Hematopoietic multipotent progenitor cell treated with erythropoietin and hydrocortisone succinate and interleukin-3 and kit ligand, for 17 days (in vitro differentiated cells): ENCODE results near the gene DIP2C.

Experiments
- DNase-seq: peaks from one replicate; pipeline ENCODE4 v3.0.0-alpha.2; 2015; ENCODE audit warnings: low spot score

The DIP2C gene

DNA sequence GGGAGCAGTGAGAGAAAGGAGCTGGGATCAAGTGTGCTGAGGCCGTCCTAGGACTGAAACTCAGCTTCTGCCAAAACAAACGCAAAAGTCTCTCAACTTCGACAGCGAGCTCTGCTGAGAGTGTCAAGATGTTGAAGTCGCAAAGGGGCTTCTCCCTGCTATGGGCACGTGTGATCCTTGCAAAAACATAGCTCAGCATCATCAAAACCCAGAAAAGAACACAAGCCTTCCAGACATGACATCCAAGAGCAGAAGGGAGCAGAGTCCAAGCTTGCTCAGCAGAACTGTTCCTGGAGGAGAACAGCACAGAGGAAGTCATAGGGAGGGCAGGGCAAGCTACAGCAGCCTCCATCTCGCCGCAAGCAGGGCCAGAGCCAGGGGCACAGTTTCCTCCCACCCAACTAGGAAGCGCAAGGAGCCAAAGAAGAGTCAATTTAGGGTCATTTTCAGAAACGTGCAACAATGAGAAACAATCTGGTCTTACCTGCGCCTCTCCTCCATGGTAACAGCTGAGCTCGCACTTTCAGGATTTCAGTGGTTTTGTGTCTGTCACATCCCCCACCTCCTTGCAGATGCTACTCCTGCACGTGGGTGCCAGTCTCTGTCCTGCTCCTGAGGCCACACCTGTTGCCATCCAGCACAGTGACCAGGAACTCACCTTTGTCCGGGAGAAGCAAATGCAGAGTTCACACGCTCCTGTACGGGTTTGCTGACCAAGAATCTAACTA, 113.9 kb downstream of the DIP2C start:
- DNase-seq: no peak

DNA sequence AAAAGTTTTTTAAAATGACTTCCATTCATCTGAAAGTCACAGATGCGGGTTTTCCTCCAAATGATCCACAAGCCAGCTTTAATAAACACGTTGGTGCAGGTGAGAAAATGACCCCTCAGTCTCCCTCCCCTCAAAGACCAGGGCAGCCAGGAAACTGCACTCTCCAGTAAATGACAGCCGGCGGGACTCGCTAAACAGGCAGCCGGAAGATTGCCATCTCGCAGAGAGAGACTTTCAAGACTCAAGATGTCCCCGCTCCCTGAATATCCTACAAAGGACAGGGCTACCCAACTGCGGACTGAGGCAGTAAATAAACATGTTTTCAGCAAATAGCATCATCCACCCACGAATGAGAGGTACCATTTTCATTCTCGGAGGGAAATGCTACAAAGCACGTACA, 116.8 kb downstream of the DIP2C start:
- no peak for DNase-seq

DNA sequence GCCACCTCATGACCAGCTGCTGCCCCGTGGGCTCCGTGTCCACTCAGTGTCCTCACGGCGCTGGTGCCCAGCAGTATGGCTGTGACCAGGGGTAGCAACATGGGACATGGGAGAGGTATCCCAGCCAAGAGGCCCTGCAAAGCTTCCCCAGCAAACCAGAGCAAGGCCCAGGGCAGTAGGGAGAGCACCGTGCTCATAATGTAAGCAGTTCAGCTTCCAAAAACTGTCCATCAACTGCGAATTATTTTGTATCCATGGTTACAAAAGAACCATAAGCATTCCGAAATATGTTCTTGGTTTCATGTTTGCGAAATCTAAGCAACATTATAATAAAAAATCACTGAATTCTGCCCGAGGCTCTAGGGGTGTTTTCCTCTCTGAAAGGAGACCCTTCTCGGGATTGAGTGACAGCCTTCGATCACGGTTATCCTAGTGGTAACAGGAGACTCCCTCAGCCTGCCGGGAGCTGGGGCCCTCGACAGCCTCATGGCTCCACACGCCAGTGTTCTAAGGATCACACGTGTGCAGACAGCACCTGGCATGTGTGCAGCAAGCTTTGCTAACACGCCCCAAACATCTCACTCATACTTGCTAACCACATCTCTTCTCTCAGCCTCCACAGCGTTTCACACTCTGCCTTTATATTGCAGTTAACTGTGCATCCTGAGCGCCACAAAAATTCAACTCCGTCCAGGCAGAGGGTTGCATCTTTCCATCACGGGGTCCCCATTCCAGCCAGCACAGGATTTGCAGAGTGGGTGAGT, 117.6 kb downstream of the DIP2C start:
- DNase-seq: no peak

DNA sequence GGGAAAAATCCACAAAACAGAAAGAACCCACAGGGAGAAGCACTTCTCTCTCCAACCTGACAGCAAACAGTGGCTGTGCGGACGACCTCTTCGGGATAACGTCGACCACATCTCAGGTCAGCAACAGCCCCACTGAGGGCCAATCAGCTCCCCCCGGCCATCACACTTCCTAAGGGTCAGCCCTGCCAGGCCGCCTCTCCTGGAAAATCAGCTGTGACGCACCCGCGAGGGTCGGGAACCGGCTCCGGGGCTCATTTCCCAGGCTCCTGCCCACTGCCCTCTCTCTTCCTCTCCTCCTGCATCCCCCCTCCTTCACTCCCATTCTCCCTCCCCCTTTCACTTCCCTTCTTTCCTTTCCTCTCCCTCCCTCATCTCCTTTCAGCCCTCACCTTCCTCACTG, 118.3 kb downstream of the DIP2C start:
- no peak for DNase-seq

DNA sequence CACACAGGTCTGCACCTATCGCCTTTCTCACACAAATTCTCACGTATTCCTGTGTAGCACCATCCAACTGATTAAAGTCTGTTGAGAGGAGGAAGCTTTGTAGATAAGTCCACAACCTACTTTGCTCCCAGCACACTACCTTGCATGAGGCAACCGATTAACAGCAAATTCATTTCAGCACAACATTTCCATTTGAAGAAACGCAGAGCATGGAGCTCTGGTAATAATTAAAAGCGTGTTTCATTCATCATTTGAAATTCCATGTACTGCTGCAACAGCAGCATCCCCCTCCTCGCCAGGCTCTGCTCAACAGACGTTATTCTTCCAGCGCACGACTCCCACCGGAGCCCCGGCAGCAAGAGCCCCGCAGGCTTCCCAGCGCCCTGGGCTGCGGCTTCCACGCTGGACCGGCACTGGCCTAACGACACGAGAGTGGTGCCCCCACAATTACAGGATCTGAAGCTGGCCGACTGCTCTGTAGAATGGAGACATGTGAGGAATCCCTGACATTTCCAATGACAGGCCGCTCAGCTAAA, 118.8 kb downstream of the DIP2C start:
- no peak for DNase-seq

DNA sequence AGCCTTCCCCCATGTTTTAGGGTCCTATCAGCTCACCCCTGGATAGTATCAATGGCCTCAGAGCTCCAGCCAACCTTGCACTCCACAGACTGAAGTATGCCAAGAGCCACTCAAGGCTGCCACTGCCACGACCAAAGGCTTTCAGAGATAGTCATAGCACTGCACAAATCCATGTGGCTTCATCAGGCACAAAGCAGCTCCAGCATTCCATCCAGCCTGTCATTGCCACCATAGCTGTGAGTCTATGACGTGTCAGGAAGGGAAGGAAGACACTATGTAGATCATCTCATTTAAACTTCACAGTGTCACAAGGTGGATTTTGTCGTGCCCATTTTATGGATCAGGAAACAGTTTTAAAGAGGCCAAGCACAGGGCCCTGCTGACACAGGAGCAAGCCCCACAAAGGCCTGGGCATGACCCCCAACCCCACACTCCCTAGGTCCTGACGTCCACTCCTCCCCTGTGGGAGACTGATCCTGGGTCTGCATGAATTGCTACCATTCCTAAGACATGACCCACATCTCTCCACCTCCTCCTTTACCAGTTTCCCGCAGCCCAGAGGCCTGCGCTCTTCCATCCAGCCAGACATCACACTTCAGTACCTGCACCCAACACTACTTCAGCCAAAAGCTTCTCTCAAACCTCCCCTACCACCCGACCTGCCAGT, 119.4 kb downstream of the DIP2C start:
- DNase-seq: no peak

DNA sequence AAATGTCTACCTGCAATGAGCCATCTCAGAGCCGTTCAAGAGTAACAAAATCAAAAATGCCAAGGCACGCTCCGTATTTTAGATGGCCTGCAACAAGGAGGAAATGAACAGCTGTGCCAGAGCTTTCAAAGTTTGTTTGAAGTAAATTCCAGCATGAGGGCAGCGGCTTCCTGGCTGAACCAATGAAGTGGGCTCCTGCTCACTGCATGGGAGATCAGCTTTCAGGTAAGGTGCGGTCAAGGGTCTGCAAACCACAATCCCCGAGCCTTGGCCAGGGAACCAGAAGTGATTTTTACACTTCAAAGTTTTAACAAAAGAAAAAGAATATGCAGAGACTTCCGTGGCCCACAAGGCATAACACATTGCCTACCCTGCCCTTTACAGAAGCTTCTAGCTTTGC, 120.6 kb downstream of the DIP2C start:
- DNase-seq: no peak

DNA sequence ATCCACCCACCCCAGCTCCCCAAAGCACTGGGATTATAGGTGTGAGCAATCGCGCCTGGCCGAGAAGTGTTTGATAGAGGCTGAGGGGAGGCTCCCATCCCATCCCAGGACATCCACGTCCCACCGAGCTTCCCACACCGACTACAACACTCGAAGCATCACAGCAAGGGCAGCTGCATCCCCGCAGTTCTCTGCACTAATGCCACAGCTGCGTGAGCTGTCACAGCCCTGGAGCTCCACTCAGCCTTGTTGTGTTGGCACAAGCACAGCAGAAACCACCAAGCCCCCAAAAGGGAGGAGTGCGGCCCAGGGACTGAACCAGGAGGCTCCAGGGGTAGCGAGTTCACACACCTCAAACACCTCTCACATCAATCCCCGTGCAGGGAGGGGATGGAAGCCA, 121.6 kb downstream of the DIP2C start:
- no peak for DNase-seq

DNA sequence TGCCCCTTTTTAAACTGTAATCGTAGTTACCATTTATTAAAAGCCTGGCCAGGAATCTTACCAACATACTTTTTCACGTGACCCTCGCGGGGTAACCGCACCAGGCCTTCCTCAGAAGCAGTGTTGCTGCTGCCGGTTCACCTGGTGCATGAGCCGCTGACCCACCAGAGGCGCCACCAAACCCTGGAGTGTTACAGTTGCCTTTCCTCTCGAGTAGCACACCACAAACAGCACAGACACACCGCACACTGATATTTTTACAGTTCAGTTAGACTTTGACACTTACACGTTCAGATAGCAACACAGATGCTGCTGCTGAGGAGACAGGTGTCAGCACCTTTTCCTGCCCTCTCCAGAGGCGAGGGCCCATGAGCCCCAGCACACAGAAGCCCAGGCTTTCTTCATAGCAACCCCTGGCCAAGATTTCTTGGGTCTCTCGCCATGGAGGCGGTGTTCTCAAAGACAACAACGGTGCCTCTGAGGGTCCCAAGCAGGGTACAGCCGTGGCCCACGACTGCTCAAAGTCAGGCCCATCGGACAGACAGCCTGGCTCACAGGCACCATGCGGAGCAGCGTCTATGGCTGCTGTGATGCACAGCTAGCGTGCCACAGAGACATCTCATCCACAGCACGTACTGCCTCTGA, 123.1 kb downstream of the DIP2C start:
- no peak for DNase-seq

DNA sequence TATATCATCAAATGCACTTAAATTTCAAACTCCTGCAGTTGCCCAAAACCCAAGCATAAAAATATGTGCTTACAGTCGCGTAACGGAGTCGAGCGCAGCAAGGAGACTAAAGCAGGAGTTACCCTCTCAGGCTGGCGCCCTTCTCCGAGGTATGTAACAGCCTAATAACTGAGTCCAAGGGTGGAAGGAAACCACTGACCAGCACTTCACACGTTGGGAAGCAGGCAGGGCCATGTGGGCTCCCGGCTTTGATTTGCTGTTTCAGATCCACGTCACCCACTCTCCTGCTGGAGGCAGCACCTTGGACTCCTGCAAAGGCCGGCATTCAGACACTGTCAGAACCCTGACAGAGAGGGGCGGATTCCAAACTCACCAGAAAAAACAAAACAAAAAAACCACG, 123.8 kb downstream of the DIP2C start:
- DNase-seq: no peak

DNA sequence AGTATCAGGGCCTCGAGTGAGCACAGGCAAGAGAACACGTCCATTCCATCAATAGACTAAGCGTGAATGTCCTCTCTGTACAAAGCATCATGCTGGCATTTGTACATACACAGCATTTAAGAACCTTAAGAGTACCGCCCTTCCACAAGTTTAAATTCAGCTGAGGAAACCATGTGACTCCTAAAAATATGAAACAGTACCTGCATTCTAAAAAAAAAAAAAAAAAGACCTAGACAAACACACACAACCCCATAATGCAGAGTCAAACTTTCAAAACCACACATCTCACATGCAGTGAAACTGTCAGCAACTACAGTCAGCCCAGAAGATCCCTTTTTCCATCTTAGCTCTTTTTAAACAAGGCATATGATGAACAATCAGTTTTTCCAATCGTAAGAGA, 124.3 kb downstream of the DIP2C start:
- no peak for DNase-seq

DNA sequence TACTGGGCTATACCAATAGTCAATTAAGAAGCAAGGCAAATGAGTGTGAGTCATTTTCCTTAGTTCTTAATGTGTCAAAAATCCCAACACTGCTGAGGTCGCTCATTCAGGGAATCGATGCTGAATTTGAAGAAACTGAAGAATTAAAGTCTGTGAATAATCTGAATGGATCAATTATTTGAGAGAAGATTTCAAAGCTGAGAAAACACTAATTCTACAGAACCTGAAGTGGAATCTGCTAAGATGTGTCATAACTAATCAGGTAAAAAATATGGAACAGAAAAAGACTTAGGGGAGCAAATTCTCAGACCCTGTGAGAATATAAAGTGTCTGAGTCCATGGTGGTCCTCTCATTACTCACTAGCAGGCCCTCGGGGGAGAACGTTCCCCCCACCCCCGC, 125.6 kb downstream of the DIP2C start:
- DNase-seq: no peak

DNA sequence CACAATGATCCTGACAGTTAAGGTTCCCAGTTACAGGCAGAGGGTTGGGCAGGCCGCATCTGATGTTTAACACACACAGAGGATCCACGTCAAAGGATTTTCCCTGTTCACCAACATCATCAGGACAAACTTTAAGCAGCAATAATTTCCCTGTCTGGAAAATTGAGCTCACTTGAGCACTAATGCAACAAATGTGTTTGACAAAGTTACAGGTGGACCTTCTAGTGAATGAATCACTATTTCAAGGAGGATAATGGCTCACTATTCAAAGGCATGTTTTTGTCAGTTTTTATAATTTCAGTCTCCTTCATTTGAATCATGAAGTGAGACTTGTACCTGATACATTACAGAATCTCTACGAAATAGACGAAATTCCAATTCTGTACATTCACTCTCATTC, 127.3 kb downstream of the DIP2C start:
- DNase-seq: no peak

DNA sequence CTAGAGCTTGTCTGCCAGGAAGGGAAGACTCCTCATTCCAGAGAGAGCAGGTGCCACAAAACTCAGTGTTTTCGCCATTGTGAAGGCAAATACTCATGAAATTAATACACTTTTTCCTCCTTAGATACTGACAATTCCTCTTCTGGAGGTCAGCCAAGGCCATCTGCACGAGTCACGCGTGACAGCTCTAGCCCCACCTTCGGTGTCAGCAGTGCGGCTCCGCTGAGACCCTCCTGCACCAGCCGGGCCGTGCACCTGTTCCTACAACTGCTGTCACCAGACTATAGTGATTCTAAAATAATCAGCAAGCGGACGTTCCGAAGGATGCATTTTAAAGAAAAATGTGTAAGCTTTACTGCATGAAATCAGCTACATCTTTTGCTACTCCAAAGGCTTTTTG, 127.7 kb downstream of the DIP2C start:
- no peak for DNase-seq

DNA sequence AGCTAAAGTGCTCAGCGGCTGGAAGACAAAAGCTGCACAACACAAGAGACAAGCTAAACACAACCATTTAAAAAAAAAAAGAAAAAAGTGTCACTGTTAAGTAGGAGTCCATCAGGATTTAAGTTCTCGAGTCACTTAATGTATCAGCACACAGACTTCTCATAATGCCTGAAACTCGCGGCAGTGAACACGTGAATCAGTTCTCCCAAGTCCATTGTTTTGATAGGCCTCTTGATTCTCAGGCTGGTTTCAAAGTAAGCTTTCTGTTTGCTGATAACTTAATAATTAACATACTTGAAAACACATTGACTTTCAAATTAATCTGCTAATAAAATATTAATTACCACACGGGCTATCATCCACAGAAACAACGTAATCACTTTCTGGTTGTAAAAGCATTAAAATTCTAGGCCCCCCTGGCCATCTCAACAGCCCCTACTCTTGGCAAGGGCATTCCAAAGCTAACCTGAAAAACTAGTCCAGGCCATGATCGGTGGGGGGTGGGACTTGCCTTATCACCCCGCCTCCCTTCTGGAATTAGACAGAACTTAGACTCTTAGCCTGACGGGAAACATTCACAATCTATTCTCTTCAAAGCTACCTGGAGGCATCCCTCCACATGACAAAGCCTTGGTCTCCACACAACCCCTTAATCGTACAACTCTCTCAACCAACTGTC, 129.0 kb downstream of the DIP2C start:
- DNase-seq: no peak

DNA sequence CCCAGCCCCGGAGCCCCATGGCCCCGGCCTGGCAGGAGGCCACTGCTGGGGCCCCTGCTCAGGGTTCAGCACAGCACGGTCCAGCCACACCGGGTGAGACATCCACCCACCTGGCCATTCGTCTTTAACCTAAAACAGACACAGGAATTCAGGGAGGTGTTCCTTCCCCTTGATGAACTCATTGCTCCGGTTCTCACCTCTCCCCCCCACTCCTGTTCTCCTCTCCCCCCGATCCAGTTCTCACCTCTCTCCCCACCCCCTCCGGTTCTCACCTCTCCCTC, 129.8 kb downstream of the DIP2C start:
- DNase-seq: no peak

DNA sequence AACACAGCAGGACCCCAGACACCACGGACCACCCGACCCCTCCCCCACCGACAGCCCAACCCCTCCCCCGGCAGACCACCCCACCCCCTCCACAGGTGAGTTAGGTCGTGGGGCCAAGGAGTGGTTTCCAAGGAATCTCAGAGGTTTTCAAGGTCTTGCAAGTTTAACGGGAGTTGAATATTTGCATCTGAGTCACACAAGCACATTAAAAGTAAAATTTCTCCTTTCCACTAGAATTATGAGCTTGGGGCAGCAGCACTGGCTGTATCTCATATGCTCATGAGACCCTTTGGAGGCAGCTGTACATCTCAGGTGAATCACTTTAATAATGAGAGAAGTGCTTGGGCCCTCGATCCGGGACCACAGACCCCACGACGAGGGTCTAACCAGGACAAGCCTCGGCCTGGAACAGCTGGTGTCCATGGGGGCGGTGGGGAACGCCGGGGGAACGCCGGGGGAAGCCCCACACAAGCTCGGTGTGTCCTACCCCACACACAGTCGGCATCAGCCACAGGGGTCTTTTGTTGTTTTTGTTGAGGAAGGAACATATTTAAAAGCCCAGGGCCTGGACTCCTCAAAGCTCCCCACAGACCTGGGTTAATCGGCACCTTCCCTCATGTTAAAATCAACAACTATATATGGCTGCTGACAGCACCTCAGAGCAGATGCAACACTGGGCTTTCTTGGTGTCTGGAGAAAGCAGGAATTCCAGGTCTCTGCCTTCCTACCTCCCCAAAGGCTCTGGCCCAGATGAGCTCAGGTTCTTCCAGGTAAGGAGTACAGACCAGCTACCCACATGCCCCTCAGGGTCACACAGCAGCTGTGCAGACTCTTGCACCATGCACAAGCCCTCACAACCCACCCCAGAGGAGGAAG, 130.3 kb downstream of the DIP2C start:
- DNase-seq: no peak

DNA sequence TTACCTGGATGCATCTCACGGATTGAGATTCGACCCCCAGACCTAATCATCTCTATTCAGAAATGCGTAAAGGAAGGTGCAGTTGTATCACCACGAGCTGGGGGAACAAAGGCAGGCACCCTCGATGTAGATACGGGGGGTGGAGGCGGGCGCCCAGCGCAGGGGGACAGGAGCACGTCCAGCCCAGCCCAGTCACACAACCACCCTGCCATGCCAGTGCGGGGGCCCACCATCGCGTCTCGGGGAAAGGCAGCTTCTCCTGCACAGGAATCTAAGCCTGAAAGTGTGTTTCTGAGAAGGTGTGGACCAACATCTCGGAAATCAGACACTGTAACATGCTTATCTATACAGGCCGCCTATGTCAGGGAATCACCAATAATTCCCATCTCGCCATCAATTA, 131.1 kb downstream of the DIP2C start:
- no peak for DNase-seq

DNA sequence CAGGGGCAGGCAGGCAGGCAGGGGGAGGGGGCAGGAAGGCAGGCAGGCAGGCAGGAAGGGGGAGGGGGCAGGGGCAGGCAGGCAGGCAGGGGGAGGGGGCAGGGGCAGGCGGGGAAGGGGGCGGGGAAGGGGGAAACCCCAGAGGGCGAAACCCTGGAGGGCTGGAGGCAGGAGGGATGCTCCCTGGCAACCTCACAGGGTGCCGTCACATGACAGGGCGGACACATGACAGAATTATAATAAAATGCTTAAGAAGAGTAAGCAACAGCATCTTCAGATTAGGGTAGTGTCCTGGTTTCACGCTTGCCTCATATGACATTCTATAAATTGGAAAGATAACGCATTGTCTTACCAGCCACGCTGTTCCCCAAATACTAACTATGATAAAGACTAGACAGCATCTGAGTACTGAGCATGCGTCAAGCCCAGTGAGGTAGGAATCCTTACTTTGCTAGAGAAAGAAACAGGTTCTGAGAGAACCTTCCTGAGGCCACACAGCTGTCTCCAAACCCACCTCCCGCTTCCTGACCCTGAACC, 131.6 kb downstream of the DIP2C start:
- no peak for DNase-seq

DNA sequence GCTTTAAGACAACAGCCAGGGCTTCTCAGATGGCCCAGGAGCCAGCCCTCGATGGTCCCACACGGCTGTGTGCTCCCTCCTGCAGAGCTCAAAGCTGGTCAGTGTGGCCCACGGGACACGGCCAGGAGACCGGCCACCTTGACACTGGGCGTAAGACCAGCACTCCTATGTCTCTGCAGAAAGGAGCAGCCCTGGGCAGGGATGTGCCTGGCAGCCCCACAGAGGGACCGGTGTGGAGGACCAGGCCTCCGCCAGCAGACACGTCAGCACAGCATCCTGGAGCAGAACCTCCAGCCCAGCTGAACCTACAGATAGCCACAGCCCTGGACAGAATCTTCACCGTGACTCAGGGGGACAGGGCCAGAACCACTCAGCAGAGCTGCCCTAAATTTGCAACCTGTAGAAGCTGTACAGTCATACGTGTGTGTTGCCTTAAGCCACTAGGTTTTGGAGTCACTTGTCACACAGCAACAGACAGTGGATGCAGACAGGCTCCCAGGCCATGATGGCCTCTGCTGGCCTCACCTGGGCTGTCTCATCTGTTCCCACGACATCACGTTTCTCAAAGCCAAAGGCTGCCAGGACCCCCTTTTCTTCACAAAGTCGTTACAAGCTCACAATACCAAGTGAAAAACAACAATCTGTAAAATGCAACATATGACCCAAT, 132.4 kb downstream of the DIP2C start:
- DNase-seq: no peak
